GM21529 (cell line): ENCODE data around the gene TLL1.

Experiments
- ATAC-seq: cut with Tn5 transposase; IDR thresholded peaks from one replicate; pipeline ENCODE4 v1.9.1; 2021; ENCODE audit not compliant: unreplicated experiment

Gene TLL1

DNA sequence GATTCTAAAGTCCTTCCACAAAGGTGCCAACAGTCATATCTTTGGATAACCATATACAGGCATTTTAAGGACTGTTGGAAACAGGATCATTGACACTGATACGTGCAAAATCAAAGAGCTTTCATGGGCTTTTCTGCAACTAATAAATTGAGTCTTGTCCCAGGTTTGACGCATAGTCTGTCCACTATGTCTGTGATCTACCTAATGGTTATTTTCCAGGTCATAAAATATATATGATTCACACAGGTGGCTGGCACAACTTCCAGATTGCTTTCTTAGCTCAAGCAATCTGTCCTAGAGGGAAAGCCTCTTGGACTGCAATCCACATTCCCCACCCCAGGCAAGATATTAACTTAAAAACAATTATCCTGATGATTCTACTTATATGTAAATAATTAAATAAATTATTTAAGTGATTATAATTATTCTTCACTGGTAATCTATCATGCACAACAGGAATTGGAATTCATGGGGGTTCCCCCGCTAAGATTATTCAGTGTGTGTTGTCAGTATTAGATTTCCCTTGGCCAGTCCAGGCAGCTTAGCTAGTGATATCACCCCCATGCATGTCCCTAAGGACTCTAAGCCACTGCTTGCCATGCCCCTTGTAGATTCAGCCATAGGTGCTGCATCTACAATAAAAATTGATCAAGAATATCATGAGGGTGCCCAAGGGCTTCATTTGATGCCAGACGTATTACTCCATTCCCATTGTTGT is 97.8 kb downstream of the TLL1 start:
- no peak for ATAC-seq

DNA sequence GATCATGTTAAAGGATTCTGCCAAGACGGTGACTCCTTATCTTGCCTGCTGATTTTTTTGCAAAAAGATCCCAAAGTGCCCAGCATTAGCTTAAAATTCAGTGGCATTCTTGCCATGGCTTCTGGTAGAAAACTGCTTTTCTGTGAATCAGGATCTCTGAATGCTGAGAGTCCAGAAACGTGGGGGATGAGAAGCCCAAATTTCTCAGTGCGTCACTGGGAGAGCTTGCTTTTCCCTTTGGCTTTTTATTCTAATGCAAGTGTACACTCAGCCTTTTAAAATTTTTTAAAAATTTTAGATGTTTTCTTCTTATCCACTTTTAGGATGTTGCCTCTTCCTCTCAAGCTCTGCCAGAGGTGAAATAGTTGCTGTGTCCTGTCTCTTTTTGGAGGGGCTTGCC is 98.4 kb downstream of the TLL1 start:
- no peak for ATAC-seq

DNA sequence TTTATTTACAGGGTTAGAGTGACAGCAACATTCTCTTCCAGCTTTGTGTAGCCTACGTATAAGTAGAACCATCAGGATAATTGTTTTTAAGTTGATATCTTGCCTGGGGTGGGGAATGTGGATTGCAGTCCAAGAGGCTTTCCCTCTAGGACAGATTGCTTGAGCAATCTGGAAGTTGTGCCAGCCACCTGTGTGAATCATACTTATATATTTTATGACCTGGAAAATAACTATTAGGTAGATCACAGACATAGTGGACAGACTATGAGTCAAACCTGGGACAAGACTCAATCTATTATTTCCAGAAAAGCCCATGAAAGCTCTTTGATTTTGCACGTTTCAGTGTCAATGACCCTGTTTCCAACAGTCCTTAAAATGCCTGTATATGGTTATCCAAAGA is 98.9 kb downstream of the TLL1 start:
- no peak for ATAC-seq

DNA sequence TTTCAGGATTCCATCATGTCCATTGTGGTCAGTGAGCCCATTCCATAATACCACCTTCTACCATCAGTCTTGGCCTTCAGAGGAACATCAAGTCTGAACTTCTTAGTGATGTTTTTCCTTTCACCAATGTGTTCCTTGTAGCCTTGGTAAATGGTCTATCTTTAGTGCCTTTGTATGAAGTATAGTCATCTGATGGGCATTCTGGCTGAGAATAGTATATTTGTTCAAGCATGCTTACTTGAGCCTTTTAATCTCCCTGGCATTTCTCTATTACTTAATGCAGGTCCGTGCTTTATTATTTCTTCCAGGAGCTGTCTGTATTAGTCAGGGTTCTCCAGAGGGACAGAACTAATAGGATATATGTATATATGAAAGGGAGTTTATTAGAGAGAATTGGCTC is 99.7 kb downstream of the TLL1 start:
- no peak for ATAC-seq

DNA sequence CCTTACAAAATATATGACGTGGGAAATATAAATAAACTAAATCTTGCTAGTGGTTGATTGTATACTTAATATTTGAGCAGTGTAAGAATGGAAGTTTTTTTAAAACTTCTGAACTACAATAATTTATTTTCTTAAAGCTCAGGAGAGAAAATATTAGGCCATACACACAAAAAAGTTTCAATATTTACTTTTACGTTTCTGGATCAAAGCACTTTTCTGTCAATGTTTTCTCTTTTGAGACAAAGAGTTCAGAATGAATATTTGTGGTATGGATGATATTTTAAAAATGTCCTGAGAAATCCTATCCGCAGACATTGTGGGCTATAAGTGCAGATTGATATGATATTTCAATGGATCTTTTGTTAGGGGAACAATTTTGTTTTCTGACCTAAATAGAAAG is 109.9 kb downstream of the TLL1 start:
- no peak for ATAC-seq

DNA sequence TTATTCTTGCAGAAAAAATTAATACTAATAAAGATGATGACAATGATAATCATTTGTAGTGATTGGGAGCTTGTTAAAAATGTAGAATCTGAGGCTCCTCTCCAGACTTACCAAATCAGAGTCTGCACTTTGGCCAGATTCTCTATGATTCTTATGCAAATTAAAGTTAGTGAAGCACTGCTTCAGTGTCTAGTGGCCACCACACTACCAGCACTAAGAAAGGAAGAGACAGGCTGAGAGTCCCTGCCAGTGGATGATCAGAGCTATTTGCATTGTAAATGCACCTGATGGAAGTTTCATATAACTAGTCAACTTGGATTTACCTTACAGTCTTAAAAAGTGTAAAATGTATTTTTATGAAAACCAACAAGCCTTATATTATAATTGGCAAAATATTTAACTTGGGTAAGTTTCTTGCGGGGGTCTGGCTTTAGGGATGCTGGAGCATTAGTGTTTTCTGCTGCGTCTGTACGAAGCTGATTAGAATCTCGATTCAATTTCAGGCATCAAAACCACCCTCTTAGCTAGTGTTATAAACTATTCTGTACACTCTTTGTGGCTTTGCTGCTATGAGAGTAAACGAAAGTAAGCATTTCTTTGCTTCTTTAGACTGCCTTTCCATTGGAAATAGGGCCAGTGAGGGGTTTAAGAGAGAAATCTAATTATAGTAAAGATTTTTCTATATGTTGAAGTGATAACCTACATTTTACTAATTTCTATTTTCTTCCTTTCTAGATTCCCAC is 114.1 kb downstream of the TLL1 start:
- ATAC-seq = no peak

DNA sequence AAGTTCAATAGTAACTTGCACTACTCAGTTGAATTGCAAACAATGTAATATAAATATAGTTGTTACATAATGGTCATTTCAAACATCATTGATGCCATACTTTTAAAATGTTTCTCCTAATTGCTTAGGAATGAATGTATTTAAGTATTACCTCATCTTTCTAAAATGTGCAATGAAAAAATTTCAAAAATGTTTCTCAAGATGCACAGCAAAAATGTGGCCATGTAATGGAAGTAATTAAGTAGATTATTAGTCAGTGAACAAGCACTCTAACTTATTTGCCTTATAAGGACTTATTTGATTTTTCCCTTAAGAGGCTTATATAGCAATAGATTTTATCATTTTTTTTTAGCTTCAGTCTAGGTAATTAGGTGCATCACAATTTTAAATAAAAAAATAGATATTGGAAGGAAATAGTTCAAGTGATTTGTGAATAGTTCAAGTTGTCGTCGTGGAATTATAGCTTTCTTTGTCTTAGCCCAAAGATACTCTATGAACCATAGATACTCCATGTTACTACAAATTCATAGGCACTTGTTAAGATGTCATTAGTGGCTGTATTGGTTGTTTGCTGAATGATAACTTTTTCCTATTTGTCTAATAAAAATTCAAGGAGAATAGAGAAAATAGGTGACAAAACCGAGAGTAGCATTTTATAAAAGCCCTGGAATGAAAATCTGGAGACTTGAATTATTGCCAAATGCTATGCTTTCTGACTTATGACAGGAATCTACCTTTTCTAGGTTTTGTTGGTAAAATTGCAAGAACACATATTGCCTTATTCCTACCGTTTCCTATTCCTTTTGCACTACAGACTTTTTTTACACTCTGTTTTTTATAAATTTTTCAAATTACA is 118.5 kb downstream of the TLL1 start:
- ATAC-seq = no peak

DNA sequence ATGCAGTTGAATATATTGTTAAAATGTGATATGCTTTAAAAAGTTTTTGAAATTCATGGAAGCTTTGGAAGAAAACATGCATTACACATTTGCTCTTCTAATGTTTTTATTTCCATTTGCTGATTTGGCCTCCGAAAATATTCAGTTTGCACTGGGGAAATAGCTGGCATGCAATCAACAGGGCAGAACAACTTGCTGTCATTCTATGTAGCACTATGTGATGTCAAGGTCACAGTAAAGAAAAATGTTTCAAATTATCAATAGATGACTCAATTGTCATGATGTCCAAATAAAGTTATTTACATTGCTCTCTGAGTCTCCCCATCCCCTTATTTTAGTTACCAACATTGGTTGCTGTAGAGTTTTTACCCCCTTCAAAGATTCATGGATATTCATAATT is 119.2 kb downstream of the TLL1 start:
- no peak for ATAC-seq

DNA sequence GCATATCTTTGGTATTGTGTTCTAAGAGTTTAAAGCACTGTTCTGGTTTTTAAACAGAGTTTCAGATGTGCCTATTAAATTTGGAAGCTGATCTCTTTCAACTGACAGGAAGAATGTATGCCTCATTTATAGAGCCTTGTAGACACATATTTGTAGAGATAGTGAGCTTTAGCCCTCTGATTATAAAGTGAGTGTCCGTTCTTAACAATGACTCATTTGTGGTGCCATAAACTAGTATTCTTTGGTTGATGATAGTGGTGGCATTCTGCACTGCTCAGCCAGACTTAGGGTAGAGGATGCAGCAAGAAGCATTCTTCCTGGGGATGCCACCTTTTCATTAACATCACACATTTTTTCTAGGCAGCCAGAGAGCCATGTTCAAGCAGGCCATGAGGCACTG is 121.7 kb downstream of the TLL1 start:
- no peak for ATAC-seq

DNA sequence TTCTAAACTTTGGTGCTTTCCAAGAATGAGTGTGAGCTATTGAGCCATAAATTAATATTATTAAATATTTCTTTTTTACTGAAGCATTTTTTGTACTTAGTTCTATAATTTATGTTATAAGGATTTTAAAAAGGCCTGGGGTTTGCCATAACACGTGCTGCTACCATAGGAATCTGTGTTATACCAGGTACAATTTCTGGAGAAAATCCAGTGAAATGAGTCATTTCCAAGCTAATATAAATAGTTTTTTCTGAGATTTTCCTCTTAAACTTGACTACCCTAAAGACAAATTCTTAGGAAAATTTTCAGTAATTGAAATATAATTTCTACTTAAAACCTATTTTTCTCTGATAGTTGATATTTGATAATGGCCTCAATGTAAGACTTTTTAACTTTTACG is 130.8 kb downstream of the TLL1 start:
- ATAC-seq = no peak

DNA sequence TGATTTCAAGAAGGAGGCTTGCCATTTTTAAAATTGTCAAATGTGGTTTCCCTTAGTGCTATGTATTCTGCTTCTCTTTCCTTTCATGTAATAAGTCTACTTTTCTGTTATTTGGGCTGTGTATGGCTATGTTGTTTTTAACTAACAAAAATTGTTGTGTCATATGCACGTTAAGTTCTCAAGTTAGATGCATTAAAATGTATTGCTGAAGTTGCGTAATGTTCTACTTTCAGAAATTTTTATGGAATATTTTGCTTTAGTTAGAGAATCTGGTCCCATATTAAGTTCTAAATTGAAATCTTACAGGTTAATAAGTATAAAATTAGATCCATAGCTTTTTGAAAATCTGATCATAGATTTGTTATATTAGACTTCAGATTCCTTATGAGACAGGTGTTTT is 133.2 kb downstream of the TLL1 start:
- no peak for ATAC-seq

DNA sequence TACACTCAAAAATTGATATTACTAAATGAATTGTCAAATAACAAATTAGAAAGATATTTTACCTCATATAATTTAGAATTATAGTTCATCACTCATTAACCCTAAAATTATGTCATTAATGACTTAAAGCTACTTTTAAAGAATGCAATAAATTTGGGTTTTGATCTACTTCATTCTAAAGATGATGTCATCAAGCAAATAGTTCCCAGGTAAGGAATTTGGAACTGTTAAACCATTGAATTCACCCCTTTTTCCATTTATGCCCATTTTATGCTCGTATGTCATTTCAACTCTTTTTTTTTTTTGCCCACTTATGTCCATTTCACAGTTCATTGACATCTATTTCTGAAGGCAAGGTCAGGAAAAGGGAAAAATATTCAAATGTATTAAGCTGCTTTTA is 135.5 kb downstream of the TLL1 start:
- no peak for ATAC-seq

DNA sequence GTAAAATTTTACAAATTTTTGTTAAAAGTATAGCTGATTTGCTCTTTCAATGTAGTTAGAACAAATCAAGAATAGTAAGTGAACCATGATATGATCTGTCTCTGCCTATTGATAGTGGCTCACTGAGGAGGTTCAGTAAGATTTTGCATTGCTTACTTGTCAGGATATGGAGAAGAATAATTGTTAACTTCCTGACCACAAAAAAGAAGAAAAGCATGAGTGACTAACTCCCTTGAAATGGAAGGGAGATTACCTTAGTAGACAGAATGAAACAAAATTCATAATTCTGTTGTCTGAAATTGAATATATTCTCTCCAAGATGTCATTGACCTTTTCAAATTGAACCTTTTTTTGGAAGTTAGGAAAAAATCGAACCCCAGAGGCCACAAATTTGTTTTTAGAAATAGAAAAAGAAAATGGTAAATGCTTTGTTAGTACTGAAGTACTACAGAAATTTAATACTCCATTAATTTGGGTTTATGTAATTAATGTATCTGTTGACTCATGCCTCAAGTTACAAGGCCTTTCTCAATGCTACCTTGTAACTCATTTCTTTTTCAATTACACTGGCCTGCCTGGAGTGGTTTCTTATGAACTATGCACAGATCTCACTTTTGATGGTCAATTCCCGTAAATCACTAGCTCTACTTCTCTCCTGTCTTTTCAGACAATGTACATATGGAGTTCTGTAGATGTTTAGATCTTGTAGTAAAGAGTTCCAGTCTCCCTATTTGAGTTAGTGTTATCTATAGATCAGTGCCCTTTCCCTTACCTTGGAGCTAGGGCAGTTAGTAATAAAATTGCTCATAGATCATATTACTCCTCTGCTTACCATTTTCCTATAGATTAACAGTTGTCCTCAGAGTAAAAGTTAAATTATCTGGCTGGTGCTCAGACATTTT is 139.3 kb downstream of the TLL1 start:
- no peak for ATAC-seq

DNA sequence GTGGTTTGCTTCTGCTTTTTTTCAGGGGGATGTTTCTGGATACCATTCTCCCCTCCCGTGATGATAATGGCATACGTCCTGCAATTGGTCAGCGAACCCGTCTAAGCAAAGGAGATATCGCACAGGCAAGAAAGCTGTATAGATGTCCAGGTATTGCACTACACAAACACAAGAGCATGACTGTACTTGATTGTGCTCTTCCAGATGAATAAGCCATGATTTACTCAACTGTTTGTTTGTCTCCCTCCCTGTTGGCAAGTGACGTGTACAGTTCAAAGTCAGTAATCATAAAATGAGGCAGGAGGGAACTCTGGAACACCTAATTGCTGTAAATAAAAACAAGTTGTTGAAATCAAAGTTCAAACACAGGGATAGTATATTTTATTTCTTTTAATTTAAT is 141.4 kb downstream of the TLL1 start:
- ATAC-seq = no peak

DNA sequence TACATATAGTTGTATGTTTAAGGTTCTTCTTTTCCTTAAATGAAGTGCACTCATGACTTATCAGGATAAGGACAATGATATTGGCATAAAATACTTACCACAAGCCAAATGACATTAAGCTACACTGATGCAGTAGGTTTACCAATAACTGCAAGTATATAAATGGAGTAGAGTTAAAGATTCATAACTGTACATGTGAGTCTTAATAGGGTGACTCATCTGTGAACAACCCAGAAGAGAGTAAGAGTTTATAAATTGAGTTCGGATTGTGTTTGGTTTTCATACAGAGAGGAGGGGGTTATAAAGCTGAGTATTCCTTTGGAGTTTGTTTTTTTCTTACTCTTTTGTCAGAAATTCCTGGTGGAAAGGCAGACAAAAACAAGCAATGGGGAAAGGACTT is 144.8 kb downstream of the TLL1 start:
- ATAC-seq = no peak

DNA sequence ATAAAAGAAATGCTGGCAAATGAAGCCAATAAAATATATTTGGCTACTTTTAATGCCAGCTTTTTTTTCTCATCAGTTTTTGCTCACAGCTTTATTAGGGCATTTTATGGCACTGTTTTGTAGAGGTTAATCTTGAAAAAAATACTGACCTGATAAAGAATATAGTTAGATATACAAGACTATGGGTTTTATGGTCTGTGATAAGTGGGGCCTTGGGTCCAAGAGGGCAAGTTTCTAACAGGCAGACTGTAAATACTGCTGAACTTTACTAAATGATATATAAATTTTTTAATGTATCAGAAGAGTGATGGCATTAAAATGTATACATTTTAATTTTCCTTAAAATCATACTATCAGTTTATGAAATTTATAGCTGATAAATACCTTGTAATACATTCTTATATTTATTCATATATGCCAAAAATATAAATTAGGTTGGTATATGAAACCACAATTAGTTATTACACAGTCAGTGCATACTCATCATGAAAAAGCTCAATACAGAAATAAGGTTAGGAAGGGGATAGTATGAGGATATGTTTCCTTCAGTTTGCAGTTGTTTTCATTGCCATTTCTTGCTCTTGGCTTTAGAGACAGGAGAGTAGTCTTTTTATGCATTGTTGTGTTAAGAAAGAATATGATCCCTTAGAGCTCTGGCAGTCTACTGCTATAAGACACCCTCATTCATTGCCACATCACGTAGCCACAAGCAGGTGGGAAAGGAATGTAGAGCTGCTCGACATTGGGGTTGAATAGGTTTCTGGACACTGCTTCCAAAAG is 146.6 kb downstream of the TLL1 start:
- no peak for ATAC-seq

DNA sequence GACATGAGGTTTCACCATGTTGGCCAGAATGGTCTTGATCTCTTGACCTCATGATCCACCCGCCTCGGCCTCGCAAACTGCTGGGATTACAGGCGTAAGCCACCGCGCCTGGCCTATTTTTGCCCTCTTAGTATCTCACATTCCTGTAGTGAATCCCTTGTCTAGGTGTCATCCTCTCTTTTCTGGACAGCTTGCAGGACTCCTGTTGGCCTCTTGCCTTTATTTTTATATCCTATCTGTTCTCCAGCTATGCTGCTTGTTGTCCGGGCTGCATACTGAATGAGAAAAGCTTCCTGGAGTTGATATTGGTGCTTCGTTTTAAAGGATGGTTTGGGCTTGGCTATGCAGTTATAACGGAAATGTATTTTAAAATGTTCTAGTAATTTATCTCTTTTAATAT is 148.6 kb downstream of the TLL1 start:
- no peak for ATAC-seq

DNA sequence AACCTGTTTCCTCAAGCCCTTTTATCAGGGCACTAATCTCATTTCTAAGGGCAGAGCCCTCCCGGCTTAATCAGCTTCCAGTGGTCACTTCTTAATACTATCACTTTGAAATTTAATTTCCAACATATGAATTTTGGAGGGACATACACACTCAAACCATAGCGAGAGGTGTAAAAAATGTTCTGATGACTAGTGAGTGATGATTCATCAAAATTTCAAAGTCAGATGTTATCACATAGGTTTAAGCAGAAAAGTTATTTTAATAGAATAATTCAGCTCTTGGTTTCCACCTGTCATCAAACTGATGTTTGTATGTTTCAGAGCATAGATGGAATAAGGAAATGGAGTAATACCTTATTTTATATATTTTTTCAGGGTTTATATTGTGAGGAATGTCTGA is 161.9 kb downstream of the TLL1 start:
- ATAC-seq = no peak

DNA sequence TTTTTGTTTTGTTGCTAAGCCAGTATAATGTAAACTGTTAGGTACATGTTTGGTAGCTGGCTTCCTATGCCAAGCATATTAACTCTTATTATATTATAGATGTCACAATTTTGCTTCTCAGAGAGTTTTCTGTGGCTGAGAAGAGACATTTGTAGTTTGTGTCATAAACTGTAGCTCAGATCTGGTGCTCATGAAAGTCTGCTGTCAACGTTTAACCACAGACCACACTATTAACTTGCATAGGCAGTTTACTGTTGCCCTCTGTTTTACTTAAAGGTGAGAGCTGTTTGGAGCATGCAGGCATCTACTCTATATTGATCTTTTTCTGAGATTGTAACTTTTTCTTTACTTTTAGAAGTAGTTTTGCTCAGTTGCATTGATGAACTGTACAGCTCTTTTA is 166.8 kb downstream of the TLL1 start:
- ATAC-seq = no peak

DNA sequence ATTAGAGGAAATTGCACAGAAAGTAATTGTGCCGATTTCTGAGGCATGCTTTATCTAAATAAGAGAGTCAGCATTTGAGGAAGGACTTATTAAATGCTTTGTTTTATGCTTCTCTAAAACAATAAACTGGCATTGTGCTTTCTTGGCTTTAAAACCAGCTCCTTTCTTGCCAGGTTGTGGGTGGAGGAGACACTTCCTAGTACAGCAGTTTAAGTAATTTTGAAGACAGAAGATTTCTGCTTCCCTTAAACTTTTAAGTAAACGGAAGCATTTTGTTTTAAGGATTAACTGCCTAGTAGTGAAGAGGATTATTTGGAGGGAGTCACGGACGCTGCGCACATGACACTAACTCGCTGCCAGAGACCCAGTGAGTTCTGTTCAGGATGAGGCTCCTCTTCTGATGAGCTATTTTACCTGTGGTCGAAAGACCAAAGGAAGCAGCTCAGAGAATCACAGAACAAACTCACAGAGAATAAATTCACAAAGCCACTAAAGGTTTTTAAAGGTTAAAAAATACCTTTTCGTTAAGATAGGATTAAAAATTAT is 169.5 kb downstream of the TLL1 start:
- no peak for ATAC-seq
